CD4-positive, alpha-beta T cell treated with Interleukin-17A for 4 hours (primary cell): ENCODE results near the gene CD93.

Experiments used
- DNase-seq: peaks from one replicate; pipeline ENCODE4 v3.0.0-alpha.2; 2020; ENCODE audit warnings: mixed read lengths

The CD93 gene

GRCh38 chr20:23097636-23098580, 11.8 kb upstream of the CD93 start:
- DNase-seq = no peak

- DNase-seq = no peak
Observed at GRCh38 chr20:23096986-23097520, 10.9 kb upstream of the CD93 start.

- no peak for DNase-seq
Observed at GRCh38 chr20:23096097-23096496, 10.0 kb upstream of the CD93 start.

- no peak for DNase-seq
Observed at GRCh38 chr20:23095499-23095898, 9.4 kb upstream of the CD93 start.

GRCh38 chr20:23094927-23095326, 8.8 kb upstream of the CD93 start:
- DNase-seq = no peak

GRCh38 chr20:23094213-23094896, 8.2 kb upstream of the CD93 start:
- no peak for DNase-seq

GRCh38 chr20:23093613-23094012, 7.5 kb upstream of the CD93 start:
- no peak for DNase-seq

- no peak for DNase-seq
Observed at GRCh38 chr20:23092861-23093495, 6.9 kb upstream of the CD93 start.

GRCh38 chr20:23092384-23092756, 6.2 kb upstream of the CD93 start:
- no peak for DNase-seq

GRCh38 chr20:23091721-23092383, 5.7 kb upstream of the CD93 start:
- DNase-seq = no peak

GRCh38 chr20:23090878-23091277, 4.8 kb upstream of the CD93 start:
- DNase-seq = no peak

GRCh38 chr20:23090147-23090546, 4.0 kb upstream of the CD93 start:
- DNase-seq = no peak

- no peak for DNase-seq
Observed at GRCh38 chr20:23088866-23089265, 2.7 kb upstream of the CD93 start.

GRCh38 chr20:23087587-23088251, 1.6 kb upstream of the CD93 start:
- DNase-seq = no peak

GRCh38 chr20:23086931-23087411, 847 bp upstream of the CD93 start:
- DNase-seq = no peak

- DNase-seq = no peak
Observed at GRCh38 chr20:23085436-23086055, 578 bp downstream of the CD93 start.

- DNase-seq = no peak
Observed at GRCh38 chr20:23084845-23085365, 1.2 kb downstream of the CD93 start.

GRCh38 chr20:23084282-23084844, 1.8 kb downstream of the CD93 start:
- no peak for DNase-seq

- no peak for DNase-seq
Observed at GRCh38 chr20:23083553-23084220, 2.4 kb downstream of the CD93 start.

- no peak for DNase-seq
Observed at GRCh38 chr20:23082846-23083552, 3.1 kb downstream of the CD93 start.
